WI38 (cell line): ENCODE measurements around the gene KRT85.

Experiments
- H3K4me3 ChIP-seq: 2 replicates; pipeline ENCODE4 v1.5.1; 2011; ENCODE audit warnings: low read depth, mild to moderate bottlenecking, control low read depth, low read length
- TF ChIP-seq, protein P1 (sequence below): IDR thresholded peaks from 2 replicates; pipeline ENCODE4 v1.5.1; 2012; ENCODE audit warnings: low read depth, mild to moderate bottlenecking, control low read depth, low read length

KRT85 gene

DNA sequence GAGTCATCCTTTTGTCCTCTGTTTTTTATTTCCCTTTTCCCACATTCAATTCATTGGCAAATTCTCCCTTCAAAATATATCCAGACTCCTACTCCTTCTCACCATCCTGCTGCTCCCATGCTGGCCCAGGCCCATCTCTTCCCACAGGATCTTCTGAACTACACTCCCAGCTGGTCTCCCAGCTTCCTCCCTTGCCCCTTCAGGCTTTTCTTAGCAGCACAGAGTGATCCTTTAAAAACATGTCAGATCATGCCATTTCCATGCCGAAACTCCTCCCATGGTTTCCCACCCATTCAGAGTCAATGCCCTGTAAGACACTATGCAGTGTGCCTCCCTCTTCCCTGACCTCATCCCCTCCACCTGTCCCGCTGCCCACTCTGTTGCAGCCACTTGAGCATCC lies 20.6 kb upstream of the KRT85 start:
- TF ChIP-seq, protein P1, sequence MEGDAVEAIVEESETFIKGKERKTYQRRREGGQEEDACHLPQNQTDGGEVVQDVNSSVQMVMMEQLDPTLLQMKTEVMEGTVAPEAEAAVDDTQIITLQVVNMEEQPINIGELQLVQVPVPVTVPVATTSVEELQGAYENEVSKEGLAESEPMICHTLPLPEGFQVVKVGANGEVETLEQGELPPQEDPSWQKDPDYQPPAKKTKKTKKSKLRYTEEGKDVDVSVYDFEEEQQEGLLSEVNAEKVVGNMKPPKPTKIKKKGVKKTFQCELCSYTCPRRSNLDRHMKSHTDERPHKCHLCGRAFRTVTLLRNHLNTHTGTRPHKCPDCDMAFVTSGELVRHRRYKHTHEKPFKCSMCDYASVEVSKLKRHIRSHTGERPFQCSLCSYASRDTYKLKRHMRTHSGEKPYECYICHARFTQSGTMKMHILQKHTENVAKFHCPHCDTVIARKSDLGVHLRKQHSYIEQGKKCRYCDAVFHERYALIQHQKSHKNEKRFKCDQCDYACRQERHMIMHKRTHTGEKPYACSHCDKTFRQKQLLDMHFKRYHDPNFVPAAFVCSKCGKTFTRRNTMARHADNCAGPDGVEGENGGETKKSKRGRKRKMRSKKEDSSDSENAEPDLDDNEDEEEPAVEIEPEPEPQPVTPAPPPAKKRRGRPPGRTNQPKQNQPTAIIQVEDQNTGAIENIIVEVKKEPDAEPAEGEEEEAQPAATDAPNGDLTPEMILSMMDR = no peak
- H3K4me3 ChIP-seq = no peak overlapping the region

DNA sequence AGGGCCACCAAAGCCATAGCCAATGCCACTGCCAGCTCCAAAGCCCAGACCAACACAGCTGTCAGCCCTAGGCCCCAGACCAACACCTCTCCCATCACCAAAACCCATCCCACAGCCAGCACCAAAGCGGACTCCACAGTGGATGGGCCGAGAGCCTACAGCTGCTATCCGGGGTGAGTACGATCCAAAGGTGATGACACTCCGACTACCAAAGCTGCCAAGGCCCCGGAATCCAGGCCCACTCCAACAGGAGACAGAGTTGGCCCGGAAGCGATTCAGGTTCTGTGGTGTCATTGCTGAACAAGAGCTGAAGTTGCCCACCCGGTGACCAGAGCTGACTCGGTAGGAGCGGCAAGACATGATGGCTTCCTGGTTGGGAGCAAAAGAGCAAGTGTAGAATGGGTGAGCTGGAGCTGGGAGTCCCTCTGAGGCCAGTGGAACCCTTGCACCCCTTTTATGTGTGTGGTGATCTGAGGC lies 18.0 kb upstream of the KRT85 start, which contains the start of gene KRT84:
Gene KRT84, minus strand, starts transcription at position 427 of the 477 bp plus-strand sequence. Its CDS starts 67 bp downstream, at position 360.
- H3K4me3 ChIP-seq = no peak within 1 kb of the TSS
- TF ChIP-seq, protein P1 = no peak

DNA sequence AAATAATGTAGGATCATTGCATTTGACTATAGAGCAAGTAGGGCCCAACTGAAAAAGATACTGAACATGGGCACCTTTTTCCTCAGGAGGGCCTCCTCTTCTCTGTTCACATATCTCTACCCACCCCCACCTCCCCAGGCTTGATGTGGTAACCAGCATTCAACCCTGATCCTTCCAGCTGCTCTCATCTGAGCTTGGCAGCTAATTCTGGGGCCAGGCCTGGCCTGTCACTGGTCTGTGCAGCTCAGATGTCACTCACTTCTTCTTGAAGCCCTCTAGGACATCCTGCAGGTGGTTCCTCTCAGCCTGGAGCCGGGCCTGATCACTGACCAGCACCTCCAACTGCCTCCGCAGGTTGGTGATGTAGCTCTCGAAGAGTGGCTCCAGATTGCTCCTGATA lies 16.1 kb upstream of the KRT85 start:
- TF ChIP-seq, protein P1 = no peak
- H3K4me3 ChIP-seq = no peak overlapping the region

DNA sequence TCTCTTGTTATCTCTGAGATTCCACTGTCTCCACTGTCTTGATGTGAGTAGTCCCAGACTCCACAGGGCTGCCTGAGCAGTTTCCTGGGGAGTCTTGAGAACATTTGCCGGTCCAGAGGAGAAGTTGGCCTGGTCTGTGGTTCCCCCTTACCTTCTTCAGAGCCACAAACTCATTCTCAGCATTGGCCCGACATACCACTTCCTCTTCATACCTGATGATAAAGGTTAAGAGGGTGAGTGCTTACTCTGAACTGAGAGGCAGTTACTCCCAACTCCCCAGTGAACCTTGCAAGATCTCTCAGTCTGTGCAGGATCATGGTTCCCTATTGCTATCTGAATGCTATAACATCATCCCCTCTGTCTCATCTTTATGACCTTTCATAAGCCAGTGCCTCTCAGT lies 15.6 kb upstream of the KRT85 start:
- TF ChIP-seq, protein P1 = no peak
- no peak overlapping the region for H3K4me3 ChIP-seq

DNA sequence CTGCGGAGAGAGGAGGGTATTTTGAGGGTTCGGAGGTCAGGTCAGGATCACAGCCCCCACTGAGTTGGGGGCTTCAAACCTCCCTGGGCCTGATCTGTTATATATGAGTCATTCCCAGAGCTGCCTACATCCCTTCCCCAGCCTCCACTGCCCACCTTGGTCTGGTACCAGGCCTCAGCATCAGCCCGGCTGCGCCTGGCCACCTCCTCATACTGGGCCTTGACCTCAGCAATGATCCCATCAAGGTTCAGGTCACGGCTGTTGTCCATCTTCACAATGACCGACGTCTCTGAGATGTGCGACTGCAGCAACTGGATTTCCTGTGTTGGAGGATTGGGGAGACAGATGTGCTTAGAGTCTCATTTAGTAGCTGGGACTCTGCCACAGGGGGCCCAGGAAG lies 13.9 kb upstream of the KRT85 start:
- no peak overlapping the region for H3K4me3 ChIP-seq
- TF ChIP-seq, protein P1 = no peak

DNA sequence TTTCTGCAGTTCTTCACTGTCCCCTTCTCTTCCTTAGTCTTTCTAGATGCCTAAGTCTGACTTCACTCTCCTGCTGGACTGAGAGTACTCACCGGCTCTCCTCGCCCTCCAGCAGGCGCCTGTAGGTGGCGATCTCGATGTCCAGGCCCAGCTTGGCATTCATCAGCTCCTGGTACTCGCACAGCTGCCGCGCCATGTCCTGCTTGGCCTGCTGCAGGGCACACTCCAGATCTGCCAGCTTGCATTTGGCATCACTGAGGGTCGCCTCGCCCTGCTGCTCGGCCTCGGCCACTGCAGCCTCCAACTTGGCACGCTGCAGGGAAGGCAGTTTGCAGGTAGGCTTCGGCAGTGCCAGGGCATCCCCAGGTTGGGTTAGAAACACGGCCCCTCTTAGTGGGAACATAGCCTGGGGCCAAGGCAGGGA lies 13.0 kb upstream of the KRT85 start:
- no peak overlapping the region for H3K4me3 ChIP-seq
- TF ChIP-seq, protein P1 = 0 out of 2 replicates have a peak, but pooled peaks have one; percentile 42

DNA sequence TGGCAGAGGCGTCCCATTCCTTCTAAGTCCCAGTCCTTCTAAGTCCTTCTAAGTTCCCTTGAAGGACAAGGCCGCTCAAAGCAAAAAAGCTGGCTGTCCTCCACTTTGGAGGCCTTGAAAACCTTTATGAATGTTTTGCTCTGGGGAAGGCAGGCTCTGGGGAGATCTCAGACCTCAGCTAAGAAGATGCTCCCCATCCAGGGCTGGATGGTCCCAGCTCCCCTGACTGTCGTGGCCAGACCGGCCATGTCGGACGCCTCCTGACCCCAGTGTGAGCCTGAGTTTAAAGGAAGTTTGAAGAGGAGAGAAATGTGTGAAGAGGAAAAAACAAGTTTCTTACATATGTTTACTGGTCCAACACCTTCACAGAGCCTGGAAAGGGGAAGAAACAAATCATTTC lies 12.3 kb upstream of the KRT85 start:
- H3K4me3 ChIP-seq = no peak overlapping the region
- TF ChIP-seq, protein P1 = no peak
